HEK293 (cell line): ENCODE results near the gene FER1L5.

Experiments
- CTCF ChIA-PET: fragments of 350-600 bp; formaldehyde crosslinking; extraction: SDS; loops from one replicate; lab custom pipeline; 2021; ENCODE audit warnings: antibody characterized with exemption; lab: Yijun Ruan, JAX
- POLR2A ChIA-PET: fragments of 300-600 bp; formaldehyde crosslinking; extraction: SDS; loops from one replicate; lab custom pipeline; 2020; ENCODE audit warnings: antibody characterized with exemption, inconsistent platforms; lab: Yijun Ruan, JAX
- H3K27ac ChIP-seq: fragments of 200-500 bp; sonication (Bioruptor generic); 2 replicates; pipeline ENCODE4 v1.5.1; 2014; ENCODE audit warnings: low read depth, low read length, control low read depth, inconsistent platforms; ENCODE audit errors: extremely low read depth
- H3K36me3 ChIP-seq, 2 experiments: fragments of 200-500 bp in 1 of 2; sonication (Bioruptor generic) in 1 of 2; 1 replicate in 1 of 2; 2 replicates in 1 of 2; pipeline ENCODE4 v1.5.1; 2014 to 2017; ENCODE audit warnings: inconsistent platforms in 2 of 2, low read length in 2 of 2; ENCODE audit not compliant: control insufficient read depth in 2 of 2, insufficient read depth in 1 of 2
- H3K4me1 ChIP-seq: fragments of 200-500 bp; sonication (Bioruptor generic); 2 replicates; pipeline ENCODE4 v1.5.1; 2014; ENCODE audit warnings: mild to moderate bottlenecking, low read length, inconsistent platforms; ENCODE audit not compliant: control insufficient read depth, insufficient read depth
- H3K4me3 ChIP-seq: 2 replicates; pipeline ENCODE4 v1.5.1; 2011; ENCODE audit warnings: low read depth, mild to moderate bottlenecking, control low read depth, low read length, moderate library complexity
- H3K9me3 ChIP-seq: fragments of 200-500 bp; sonication (Bioruptor generic); 2 replicates; pipeline ENCODE4 v1.5.1; 2014; ENCODE audit warnings: low read depth, low read length, inconsistent platforms; ENCODE audit not compliant: control insufficient read depth, insufficient read depth
- GLIS1 ChIP-seq: fragments of 450-650 bp; formaldehyde crosslinking; IDR thresholded peaks from 2 replicates; pipeline ENCODE4 v1.5.1; 2016; ENCODE audit warnings: missing biosample characterization, missing genetic modification characterization
- HOXC10 ChIP-seq: sonication (generic); formaldehyde crosslinking; IDR thresholded peaks from 2 replicates; pipeline ENCODE4 v1.8.1; 2023; ENCODE audit warnings: mild to moderate bottlenecking, missing genetic modification reagents
- IKZF3 ChIP-seq: fragments of 450-650 bp; IDR thresholded peaks from 2 replicates; pipeline ENCODE4 v1.5.0; 2018; ENCODE audit warnings: missing biosample characterization, mild to moderate bottlenecking, missing genetic modification characterization, moderate library complexity
- KLF9 ChIP-seq: fragments of 450-650 bp; formaldehyde crosslinking; IDR thresholded peaks from 2 replicates; pipeline ENCODE4 v1.5.1; 2016; ENCODE audit warnings: missing biosample characterization, missing genetic modification characterization, low read depth
- MZF1 ChIP-seq: fragments of 450-650 bp; formaldehyde crosslinking; IDR thresholded peaks from 2 replicates; pipeline ENCODE4 v1.5.1; 2017; ENCODE audit warnings: missing biosample characterization, missing genetic modification characterization, borderline replicate concordance
- OSR2 ChIP-seq: fragments of 450-650 bp; formaldehyde crosslinking; IDR thresholded peaks from 2 replicates; pipeline ENCODE4 v1.5.1; 2016; ENCODE audit warnings: missing biosample characterization, missing genetic modification characterization
- TCF7L2 ChIP-seq: IDR thresholded peaks from 2 replicates; pipeline ENCODE4 v1.6.1; 2011; ENCODE audit warnings: low read depth, mild to moderate bottlenecking, inconsistent platforms, low read length, moderate library complexity, borderline replicate concordance
- WT1 ChIP-seq: fragments of 450-650 bp; formaldehyde crosslinking; IDR thresholded peaks from 2 replicates; pipeline ENCODE4 v1.5.1; 2016; ENCODE audit warnings: missing biosample characterization, missing genetic modification characterization
- ZNF174 ChIP-seq: fragments of 450-650 bp; formaldehyde crosslinking; IDR thresholded peaks from 2 replicates; pipeline ENCODE4 v1.5.0; 2017; ENCODE audit warnings: missing biosample characterization, mild to moderate bottlenecking, missing genetic modification characterization
- ZNF175 ChIP-seq: fragments of 450-650 bp; formaldehyde crosslinking; IDR thresholded peaks from 2 replicates; pipeline ENCODE4 v1.5.1; 2016; ENCODE audit warnings: missing biosample characterization, missing genetic modification characterization
- ZNF488 ChIP-seq: fragments of 450-650 bp; formaldehyde crosslinking; IDR thresholded peaks from 2 replicates; pipeline ENCODE4 v1.5.1; 2016; ENCODE audit warnings: missing biosample characterization, missing genetic modification characterization
- ZNF514 ChIP-seq: fragments of 450-650 bp; formaldehyde crosslinking; IDR thresholded peaks from 2 replicates; pipeline ENCODE4 v1.5.1; 2016; ENCODE audit warnings: missing biosample characterization, missing genetic modification characterization
- ZNF544 ChIP-seq: fragments of 450-650 bp; formaldehyde crosslinking; IDR thresholded peaks from 2 replicates; pipeline ENCODE4 v1.5.0; 2017; ENCODE audit warnings: missing biosample characterization, missing genetic modification characterization
- ZNF548 ChIP-seq: fragments of 450-650 bp; formaldehyde crosslinking; IDR thresholded peaks from 2 replicates; pipeline ENCODE4 v1.5.1; 2016; ENCODE audit warnings: missing biosample characterization, missing genetic modification characterization
- ZNF654 ChIP-seq: fragments of 450-650 bp; formaldehyde crosslinking; IDR thresholded peaks from 2 replicates; pipeline ENCODE4 v1.5.1; 2016; ENCODE audit warnings: low read depth, missing biosample characterization, missing genetic modification characterization
- ZNF837 ChIP-seq: fragments of 450-650 bp; formaldehyde crosslinking; IDR thresholded peaks from 2 replicates; pipeline ENCODE4 v1.5.1; 2016; ENCODE audit warnings: missing biosample characterization, missing genetic modification characterization
- TF ChIP-seq, protein P1 (sequence below): fragments of 450-650 bp; formaldehyde crosslinking; IDR thresholded peaks from 2 replicates; pipeline ENCODE4 v1.5.1; 2016; ENCODE audit warnings: missing biosample characterization, missing genetic modification characterization
- TF ChIP-seq, protein P2 (sequence below): fragments of 450-650 bp; formaldehyde crosslinking; IDR thresholded peaks from 2 replicates; pipeline ENCODE4 v1.5.1; 2016; ENCODE audit warnings: missing biosample characterization, missing genetic modification characterization, borderline replicate concordance
- TF ChIP-seq, protein P3 (sequence below): fragments of 450-650 bp; formaldehyde crosslinking; IDR thresholded peaks from 2 replicates; pipeline ENCODE4 v1.5.1; 2016; ENCODE audit warnings: missing biosample characterization, missing genetic modification characterization
- TF ChIP-seq, protein P4 (sequence below): fragments of 450-650 bp; formaldehyde crosslinking; IDR thresholded peaks from 2 replicates; pipeline ENCODE4 v1.5.1; 2017; ENCODE audit warnings: missing biosample characterization, missing genetic modification characterization

FER1L5 gene

DNA sequence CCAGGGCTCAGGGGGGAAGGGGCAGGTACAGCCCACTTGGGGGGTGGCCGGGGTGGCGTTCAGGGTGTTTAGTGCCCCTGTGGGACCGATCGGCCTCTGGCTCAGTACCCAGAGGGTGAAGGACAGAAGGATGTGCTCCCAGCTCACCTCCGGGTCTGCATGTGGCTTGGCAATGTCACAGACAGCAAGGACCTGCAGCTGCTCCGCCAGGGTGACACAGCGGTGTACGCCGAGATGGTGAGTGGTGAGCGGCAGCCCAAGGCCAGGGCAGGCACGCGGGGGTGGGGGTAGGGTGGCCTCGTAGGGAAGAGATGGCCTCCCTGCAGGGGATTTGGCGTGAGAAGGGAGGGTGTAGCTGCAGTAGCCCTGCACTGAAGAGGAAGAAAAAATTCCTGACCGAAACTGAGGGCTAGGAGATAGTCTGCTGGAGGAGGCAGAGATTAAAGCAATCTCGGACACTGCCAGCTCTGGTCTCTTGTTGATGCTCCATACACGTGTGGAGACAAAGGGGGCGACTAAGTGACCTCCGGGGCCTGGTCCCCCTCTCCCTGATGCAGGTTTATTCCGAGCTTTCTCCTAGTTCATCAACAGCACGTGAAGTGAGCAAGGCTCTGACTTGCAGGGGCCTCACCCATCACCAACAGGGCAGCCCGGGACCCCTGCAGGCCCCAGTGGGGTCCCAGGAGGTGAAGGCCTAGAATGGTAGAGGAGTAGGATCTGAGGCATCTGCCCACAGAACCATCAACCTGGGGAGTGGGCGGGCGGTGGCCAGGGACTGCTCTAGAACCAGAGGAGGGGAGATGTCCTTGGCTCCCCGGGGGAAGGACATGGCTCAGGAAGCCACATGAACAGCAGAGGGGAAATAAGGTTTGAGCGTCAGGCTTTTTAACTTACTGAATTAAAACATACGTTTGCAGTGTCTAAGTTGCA lies 45.4 kb downstream of the FER1L5 start:
- CTCF ChIA-PET: interaction anchor here (0.7 kb wide), 1 partner anchor 141 kb away, joined by 3 read pairs; no protein-coding TSS in a partner anchor
- no peak for TF ChIP-seq TCF7L2
- no peak for TF ChIP-seq GLIS1
- no peak for TF ChIP-seq ZNF548 (tag by site-specific recombination)
- no peak for TF ChIP-seq ZNF488
- TF ChIP-seq ZNF654 (tag by site-specific recombination): no peak
- no peak for TF ChIP-seq ZNF175 (tag by site-specific recombination)
- TF ChIP-seq, protein P1, sequence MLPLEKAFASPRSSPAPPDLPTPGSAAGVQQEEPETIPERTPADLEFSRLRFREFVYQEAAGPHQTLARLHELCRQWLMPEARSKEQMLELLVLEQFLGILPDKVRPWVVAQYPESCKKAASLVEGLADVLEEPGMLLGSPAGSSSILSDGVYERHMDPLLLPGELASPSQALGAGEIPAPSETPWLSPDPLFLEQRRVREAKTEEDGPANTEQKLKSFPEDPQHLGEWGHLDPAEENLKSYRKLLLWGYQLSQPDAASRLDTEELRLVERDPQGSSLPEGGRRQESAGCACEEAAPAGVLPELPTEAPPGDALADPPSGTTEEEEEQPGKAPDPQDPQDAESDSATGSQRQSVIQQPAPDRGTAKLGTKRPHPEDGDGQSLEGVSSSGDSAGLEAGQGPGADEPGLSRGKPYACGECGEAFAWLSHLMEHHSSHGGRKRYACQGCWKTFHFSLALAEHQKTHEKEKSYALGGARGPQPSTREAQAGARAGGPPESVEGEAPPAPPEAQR (tag by site-specific recombination): no peak
- no peak for TF ChIP-seq KLF9 (tag by site-specific recombination)
- POLR2A ChIA-PET: no interaction called here

GRCh38 chr2:96688649-96689430 lies 46.3 kb downstream of the FER1L5 start:
- no peak overlapping the region for H3K27ac ChIP-seq
- H3K4me3 ChIP-seq: no peak overlapping the region
- H3K4me1 ChIP-seq: peaks cover 9% of the 10 kb centered on the region
- CTCF ChIA-PET: no interaction called here
- no peaks in the 10 kb centered on the region for H3K36me3 ChIP-seq
- no peaks in the 10 kb centered on the region for H3K9me3 ChIP-seq
- POLR2A ChIA-PET: no interaction called here
- TF ChIP-seq ZNF544 (tag by site-specific recombination) (no peak), ZNF514 (tag by site-specific recombination) (no peak), HOXC10 (CRISPR knock-in tag) (no peak), ZNF548 (tag by site-specific recombination) (no peak), OSR2 (no peak), ZNF174 (tag by site-specific recombination) (no peak), ZNF837 (tag by site-specific recombination) (no peak), MZF1 (tag by site-specific recombination) (no peak), IKZF3 (tag by site-specific recombination) (no peak), WT1 (tag by site-specific recombination) (no peak)
- TF ChIP-seq, protein P2, sequence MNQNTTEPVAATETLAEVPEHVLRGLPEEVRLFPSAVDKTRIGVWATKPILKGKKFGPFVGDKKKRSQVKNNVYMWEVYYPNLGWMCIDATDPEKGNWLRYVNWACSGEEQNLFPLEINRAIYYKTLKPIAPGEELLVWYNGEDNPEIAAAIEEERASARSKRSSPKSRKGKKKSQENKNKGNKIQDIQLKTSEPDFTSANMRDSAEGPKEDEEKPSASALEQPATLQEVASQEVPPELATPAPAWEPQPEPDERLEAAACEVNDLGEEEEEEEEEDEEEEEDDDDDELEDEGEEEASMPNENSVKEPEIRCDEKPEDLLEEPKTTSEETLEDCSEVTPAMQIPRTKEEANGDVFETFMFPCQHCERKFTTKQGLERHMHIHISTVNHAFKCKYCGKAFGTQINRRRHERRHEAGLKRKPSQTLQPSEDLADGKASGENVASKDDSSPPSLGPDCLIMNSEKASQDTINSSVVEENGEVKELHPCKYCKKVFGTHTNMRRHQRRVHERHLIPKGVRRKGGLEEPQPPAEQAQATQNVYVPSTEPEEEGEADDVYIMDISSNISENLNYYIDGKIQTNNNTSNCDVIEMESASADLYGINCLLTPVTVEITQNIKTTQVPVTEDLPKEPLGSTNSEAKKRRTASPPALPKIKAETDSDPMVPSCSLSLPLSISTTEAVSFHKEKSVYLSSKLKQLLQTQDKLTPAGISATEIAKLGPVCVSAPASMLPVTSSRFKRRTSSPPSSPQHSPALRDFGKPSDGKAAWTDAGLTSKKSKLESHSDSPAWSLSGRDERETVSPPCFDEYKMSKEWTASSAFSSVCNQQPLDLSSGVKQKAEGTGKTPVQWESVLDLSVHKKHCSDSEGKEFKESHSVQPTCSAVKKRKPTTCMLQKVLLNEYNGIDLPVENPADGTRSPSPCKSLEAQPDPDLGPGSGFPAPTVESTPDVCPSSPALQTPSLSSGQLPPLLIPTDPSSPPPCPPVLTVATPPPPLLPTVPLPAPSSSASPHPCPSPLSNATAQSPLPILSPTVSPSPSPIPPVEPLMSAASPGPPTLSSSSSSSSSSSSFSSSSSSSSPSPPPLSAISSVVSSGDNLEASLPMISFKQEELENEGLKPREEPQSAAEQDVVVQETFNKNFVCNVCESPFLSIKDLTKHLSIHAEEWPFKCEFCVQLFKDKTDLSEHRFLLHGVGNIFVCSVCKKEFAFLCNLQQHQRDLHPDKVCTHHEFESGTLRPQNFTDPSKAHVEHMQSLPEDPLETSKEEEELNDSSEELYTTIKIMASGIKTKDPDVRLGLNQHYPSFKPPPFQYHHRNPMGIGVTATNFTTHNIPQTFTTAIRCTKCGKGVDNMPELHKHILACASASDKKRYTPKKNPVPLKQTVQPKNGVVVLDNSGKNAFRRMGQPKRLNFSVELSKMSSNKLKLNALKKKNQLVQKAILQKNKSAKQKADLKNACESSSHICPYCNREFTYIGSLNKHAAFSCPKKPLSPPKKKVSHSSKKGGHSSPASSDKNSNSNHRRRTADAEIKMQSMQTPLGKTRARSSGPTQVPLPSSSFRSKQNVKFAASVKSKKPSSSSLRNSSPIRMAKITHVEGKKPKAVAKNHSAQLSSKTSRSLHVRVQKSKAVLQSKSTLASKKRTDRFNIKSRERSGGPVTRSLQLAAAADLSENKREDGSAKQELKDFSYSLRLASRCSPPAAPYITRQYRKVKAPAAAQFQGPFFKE (tag by site-specific recombination): no peak
- TF ChIP-seq, protein P3, sequence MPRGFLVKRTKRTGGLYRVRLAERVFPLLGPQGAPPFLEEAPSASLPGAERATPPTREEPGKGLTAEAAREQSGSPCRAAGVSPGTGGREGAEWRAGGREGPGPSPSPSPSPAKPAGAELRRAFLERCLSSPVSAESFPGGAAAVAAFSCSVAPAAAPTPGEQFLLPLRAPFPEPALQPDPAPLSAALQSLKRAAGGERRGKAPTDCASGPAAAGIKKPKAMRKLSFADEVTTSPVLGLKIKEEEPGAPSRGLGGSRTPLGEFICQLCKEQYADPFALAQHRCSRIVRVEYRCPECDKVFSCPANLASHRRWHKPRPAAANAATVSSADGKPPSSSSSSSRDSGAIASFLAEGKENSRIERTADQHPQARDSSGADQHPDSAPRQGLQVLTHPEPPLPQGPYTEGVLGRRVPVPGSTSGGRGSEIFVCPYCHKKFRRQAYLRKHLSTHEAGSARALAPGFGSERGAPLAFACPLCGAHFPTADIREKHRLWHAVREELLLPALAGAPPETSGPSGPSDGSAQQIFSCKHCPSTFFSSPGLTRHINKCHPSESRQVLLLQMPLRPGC (tag by site-specific recombination): no peak
- TF ChIP-seq, protein P4, sequence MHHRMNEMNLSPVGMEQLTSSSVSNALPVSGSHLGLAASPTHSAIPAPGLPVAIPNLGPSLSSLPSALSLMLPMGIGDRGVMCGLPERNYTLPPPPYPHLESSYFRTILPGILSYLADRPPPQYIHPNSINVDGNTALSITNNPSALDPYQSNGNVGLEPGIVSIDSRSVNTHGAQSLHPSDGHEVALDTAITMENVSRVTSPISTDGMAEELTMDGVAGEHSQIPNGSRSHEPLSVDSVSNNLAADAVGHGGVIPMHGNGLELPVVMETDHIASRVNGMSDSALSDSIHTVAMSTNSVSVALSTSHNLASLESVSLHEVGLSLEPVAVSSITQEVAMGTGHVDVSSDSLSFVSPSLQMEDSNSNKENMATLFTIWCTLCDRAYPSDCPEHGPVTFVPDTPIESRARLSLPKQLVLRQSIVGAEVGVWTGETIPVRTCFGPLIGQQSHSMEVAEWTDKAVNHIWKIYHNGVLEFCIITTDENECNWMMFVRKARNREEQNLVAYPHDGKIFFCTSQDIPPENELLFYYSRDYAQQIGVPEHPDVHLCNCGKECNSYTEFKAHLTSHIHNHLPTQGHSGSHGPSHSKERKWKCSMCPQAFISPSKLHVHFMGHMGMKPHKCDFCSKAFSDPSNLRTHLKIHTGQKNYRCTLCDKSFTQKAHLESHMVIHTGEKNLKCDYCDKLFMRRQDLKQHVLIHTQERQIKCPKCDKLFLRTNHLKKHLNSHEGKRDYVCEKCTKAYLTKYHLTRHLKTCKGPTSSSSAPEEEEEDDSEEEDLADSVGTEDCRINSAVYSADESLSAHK (tag by site-specific recombination): no peak

More for the DNA sequence above, 45.4 kb downstream of the FER1L5 start:
- no peaks in the 10 kb centered on the region for H3K36me3 ChIP-seq
- peaks cover 9% of the 10 kb centered on the region for H3K4me1 ChIP-seq
- no peak overlapping the region for H3K27ac ChIP-seq
- no peak overlapping the region for H3K4me3 ChIP-seq
- H3K9me3 ChIP-seq: no peaks in the 10 kb centered on the region
